Stimulated activated CD4-positive, alpha-beta T cell treated with anti-CD3 and anti-CD28 coated beads, Interleukin-4, amount 100 ng/mL, for 24 hours (primary cell): ENCODE measurements around the gene ZNF44.
A peak's percentile ranks its signal among the peaks of the same experiment; 100 is the strongest.
"Not testable (repeated sequence)": the region's sequence is repeated elsewhere in the genome, so short reads cannot be mapped to it uniquely, and the experiment has no call there.

ENCODE experiments used
- DNase-seq: peaks from one replicate; pipeline ENCODE4 v3.0.0-alpha.2; 2020

ZNF44 gene

GRCh38 chr19:12294249-12295158 lies at the start of gene ZNF44:
Gene ZNF44 (minus strand): TSS chr19:12294883. CDS start chr19:12294694, 189 bp downstream.
- DNase-seq: peak; percentile 98

GRCh38 chr19:12333162-12334159 lies 38.8 kb upstream of the ZNF44 start, which contains the start of gene ZNF563:
Gene ZNF563 (minus strand): TSS chr19:12333633. CDS start chr19:12333482, 151 bp downstream.
- peak; percentile 99 for DNase-seq

DNA sequence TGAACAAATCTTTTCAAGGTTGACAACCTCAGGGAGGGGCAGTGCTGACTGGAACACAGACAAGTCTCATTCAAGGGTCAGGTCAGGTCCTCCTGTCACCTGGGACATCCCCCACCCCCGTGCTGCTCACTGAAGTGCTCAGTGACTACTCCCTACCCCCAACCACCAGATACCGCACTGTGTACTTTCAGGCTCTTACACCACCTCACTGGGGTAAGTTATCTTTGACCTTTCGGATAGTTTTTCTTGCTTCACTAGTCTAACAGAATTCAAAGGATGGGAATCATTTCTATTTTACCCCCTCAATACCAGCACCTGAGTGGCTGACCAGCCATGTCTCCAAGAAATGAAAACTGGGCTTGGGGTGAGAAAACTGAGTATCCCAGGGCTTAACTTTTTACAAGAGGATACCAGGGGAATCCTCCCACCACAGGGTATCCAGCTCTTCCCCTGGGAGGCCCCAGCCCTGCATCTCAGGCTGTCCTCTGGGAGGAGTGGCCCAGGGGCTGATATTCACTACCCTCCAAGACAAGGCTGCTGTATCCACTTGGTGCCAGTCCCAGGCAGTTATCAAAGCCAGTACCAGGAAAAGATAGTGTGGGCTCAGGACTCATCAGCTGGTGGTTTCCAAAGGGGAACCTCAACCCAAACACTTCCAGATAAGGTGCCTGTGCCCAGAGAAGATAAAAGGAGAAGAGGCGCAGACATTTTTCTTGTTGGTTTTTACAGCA lies 36.7 kb upstream of the ZNF44 start:
- peak; percentile 82 for DNase-seq

GRCh38 chr19:12330340-12330739 lies 35.7 kb upstream of the ZNF44 start:
- DNase-seq: no peak

DNA sequence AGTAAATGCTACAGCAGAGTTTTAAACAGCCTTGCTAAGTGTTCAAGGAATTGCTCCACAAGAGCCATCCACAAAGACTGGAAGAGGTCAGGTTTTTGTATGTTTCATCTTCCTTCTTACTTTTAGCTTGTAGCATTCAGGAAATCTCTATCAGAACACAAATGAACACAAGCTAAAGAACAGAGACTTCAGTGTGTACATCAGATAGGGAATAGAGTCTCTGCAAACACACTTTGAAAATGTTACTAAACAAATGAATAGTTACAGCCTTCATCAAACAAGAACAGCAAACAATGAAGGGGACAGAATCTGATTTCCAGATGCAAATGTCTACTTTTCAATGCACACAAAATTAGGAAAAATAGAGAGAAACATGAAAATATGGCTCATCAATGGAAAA lies 31.0 kb upstream of the ZNF44 start:
- DNase-seq: no peak

DNA sequence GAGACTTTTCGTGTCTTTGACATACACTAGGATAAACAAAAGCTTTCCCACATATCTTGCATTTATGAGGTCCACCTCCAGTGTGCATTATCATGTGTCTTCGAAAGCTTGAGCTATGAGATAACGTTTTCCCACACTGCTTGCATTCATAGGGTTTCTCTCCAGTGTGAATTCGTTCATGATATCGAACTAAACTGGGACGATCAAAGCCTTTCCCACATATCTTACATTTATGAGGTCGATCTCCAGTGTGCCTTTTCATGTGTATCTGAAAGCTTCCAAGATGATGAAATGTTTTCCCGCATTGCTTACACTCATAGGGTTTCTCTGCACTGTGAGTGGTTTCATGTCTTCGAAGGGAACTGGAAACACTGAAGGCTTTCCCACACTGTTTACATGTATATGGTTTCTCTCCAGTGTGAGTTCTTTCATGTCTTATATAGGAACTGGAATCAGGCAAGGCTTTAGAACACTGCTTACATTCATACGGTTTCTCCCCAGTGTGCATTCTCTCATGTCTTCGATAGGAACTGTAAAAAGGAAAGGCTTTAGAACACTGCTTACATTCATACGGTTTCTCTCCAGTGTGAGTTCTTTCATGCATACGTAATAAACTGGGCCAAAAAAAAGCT lies 24.2 kb upstream of the ZNF44 start:
- no peak for DNase-seq

GRCh38 chr19:12314553-12314952 lies 19.9 kb upstream of the ZNF44 start:
- DNase-seq: no peak

GRCh38 chr19:12308891-12309290 lies 14.2 kb upstream of the ZNF44 start:
- not testable (repeated sequence) for DNase-seq

- no peak for DNase-seq
Observed at GRCh38 chr19:12295191-12295590, 508 bp upstream of the ZNF44 start.

GRCh38 chr19:12293777-12294248 lies 870 bp downstream of the ZNF44 start:
- DNase-seq: peak; percentile 49

DNA sequence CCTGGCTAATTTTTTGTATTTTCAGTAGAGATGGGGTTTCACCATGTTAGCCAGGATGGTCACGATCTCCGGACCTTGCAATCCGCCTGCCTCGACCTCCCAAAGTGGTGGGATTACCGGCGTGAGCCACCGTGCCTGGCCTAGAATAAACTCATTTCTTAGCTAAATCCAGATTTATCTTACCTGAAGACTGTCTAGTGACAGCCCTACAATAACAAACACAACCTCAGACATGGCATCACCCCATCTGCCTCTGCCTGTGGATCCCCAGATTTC lies 5.0 kb downstream of the ZNF44 start:
- no peak for DNase-seq

DNA sequence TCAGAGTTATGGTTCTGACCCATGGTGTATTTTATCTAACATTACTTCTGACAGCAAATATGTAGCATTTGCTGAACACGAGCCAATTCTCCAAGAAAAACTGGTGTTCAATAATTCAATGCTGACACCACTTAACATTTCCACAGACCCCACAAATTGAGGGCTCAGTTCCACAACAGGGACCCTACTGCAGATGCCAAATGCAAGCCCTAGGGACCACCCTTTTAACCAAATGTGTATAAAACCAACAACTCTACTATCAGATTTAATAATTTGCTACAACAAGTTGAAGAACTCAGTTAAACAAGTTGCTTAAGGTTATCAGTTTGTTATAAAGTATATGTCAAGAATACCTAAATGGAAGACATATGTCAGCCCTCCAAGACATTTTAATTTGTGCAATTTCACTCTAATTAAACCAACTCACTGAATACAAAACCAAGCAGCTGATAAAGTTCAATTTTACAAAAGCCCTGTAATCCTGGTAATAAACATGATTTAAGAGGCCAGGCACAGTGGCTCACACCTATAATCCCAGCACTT lies 6.7 kb downstream of the ZNF44 start:
- DNase-seq: no peak

DNA sequence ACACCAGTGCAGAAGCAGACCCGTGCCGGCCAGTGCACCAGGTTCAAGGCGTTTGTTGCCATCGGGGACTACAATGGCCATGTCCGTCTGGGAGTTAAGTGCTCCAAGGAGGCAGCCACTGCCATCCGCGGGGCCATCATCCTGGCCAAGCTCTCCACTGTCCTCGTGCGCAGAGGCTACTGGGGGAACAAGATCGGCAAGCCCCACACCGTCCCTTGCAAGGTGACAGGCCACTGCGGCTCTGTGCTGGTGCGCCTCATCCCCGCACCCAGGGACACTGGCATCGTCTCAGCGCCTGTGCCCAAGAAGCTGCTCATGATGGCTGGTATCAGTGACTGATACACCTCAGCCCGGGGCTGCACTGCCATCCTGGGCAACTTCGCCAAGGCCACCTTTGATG lies 10.1 kb downstream of the ZNF44 start:
- DNase-seq: no peak

GRCh38 chr19:12284226-12284625 lies 10.5 kb downstream of the ZNF44 start:
- no peak for DNase-seq

DNA sequence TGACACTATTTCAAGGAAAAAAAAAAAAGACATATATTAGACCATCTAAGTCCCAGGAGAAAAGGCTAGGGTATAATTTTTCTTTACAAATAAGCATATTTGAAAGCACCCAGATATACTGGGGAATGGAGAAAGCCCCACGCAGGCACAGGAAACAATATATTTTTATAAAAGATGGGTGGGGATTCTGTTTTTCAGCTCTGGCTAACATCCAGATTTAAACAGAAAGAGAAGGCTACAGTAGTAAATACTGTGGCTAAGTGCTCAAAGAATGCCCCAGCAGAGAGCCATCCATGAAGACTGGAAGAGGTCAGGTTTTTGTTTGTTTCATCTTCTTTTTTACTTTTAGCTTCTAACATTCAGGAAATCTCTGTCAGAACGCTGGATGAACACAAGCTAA lies 16.0 kb downstream of the ZNF44 start:
- no peak for DNase-seq

DNA sequence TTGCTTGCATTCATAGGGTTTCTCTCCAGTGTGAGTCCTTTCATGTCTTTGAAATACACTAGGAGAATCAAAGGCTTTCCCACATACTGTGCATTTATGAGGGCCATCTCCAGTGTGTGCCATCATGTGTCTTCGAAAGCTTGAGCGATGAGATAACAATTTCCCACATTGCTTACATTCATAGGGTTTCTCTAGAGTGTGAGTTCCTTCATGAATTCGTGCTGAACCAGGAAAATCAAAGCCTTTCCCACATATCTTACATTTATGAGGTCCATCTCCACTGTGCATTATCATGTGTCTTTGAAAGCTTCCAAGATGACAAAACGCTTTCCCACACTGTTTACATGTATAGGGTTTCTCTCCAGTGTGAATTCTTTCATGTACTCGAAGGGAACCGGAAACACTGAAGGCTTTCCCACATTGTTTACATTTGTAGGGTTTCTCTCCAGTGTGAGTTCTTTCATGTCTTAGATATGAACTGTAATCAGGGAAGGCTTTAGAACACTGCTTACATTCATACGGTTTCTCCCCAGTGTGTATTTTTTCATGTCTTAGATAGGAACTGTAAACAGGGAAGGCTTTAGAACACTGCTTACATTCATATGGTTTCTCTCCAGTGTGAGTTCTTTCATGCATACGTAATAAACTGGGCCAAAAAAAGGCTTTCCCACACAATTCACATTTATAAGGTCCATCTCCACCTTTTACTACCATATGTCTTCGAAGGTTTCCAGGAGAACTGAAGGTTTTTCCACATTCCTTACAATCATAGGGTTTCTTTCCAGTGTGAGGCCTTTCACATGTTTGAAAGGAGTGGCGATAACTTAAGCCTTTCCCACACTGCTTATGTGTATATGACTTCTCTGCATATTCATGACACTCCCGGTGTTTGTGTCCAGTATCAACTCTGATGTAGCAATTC lies 21.4 kb downstream of the ZNF44 start:
- no peak for DNase-seq

DNA sequence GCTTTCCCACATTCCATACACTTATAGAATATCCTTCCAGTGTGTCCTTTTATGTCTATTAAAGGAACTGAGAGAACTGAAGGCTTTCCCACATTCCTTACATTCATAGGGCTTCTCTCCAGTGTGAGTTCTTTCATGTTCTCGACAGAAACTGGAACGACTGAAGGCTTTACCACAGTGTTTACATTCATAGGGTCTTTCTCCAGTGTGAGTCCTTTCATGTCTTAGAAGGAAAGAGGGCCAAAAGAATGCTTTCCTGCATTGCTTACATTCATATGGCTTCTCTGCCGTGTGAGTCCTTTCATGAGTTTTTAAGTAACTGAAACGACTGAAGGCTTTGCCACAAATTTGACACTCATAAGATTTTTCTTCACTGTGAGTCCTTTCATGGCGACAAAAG lies 22.3 kb downstream of the ZNF44 start:
- no peak for DNase-seq

- no peak for DNase-seq
Observed at GRCh38 chr19:12270854-12271253, 23.8 kb downstream of the ZNF44 start.

- DNase-seq: no peak
Observed at GRCh38 chr19:12265921-12266704, 28.6 kb downstream of the ZNF44 start.

DNA sequence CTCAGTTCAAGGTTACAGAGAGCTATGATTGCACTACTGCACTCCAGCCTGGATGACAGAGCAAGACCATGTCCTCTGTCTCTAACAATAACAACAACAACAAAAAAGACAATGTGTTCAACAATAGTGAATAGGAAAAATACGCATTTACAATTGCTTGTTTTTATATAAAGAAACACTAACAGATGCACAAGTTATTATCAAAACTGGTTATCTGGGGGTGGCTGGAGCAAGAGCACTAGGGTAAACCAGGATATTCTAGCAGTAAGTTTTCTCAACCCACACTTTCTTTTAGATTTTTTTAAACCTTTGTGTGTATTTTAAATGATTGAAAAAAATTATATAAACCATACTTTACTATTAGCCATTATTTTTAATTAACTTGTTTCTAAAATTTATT lies 33.1 kb downstream of the ZNF44 start:
- DNase-seq: no peak
